ENCODE measurements around the gene COBL.
"Not testable (repeated sequence)": the region's sequence is repeated elsewhere in the genome, so short reads cannot be mapped to it uniquely, and the experiment has no call there.

The COBL gene

GRCh38 chr7:51019191-51019844 is 297.3 kb downstream of the COBL start:
- no peak for ATAC-seq

- no peak for ATAC-seq
Observed at GRCh38 chr7:51017576-51018535, 298.8 kb downstream of the COBL start.

DNA sequence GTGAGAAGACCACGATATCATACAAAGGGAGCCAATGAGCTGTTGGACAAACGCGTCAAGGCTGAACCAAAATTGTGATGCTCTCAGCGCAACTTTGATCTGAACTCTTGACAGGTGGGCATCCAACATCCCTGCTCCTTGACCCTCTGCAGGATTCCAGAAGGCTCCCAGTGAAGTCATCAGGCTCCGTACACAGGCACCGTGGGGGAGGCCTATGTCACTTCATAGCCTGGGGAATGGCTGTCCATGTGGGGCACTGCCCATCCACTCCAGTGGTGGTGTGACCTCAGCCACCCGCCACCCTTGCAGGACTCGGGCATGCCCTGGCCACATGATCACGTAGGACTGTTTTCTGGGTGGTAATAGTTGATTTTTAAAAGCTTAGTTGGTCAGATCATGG is 300.1 kb downstream of the COBL start:
- ATAC-seq = no peak

DNA sequence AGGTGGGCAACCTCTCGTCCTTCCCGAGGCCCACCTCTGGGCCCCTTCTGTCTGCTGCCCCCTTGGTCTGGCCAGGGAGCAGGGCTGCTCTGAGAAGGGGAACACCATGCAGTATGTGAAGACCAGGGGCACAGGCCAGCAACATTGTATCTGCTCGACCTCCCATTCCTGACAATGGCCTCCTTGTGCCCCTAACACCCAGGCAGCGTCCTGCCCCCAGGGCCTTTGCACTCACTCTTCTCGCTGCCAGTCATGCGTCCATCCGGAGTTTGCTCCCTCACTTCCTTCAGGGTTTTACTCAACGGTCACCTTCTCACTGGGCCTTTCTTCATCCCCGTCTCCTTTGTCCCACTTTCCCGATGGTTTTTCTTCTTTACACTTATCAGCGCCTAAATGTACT is 301.0 kb downstream of the COBL start:
- ATAC-seq = no peak

GRCh38 chr7:51014811-51015210 is 301.8 kb downstream of the COBL start:
- ATAC-seq = no peak

DNA sequence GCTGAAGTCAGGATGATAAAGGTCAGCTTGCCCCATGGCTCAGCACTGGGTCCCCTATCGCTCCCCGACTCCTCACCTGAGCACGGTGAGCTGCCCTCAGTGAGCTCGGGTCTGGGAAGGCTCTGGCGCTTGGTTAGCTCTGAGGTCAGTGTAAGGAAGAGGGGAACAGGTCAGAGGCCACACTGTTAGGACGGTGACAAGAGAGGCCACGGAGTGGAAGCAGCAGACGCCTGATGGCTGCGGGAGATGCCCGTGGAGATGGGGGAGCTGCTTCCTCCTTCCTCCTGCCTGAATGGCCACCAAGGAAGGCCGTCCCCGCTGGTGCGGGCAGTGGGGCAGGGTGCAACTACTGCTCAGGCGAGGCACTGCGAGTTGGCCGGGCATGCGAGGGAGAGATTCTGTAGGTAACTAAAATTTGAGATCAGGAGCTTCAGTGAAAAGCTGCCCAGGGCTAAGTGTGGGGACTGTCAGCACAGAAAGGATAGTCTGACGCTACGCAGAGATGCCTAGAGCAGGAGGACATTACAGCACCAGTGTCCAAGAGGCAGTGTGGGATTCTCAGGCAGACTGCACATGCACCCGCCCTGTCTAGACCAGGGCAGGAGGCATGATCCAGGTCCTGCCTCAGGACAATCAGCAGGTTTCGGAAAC is 302.6 kb downstream of the COBL start:
- no peak for ATAC-seq

DNA sequence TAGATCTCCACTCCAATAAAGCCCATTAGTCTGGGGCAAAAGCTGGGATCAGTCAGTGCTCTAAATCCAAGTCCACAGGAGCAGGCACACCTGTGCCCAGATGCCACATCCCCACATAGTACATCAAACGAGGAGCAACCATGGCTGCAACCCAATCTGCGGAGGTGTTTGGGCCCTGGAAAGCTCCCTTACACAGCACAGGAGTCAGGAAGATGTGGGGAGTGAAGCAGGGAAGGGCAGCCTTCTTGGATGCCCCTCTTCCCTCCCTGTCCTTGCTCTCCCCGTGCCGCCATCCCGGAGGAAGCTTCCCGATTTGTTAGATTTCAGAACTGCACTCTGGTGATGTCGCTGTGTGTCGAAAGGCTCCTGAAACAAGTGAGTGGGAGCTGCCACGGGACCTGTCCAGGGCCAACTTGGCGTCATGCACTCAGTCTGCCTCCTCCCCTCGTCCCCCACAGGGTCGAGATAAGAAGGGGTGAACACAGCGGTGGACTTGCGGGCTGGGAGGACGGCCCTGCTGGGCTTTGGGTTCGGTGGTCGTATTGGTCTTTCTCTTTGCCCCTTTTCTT is 303.3 kb downstream of the COBL start:
- no peak for ATAC-seq

DNA sequence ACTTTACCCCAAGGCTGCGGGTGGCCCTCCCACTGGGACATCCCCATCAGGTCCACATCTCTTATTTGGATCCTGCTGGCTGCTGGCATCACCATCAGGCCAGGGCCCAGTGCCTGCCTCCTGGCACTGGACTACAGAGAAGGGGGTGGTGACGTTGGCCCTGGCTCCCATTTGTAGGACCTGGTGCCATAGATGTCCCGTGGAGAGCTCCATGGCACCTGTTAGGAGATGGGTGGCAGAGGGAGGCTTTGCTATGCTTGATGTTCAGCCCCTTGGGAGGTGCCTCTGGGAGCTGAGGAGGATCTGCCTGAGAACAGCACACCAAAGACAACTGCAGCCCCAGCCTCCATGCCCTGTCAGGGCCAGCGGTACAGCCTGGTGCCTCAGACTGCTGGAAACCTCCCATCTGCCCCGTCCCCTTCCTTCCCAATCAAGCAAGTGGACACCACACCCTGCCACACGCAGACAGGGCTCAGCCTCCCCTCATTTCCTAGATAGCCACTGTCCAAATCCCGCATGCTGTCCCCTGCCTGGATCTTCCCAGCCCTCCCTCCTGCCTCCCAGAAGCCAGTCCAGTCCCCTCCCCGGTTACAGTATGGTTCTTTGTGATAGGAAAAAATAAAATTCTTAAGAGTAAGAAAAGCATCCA is 303.9 kb downstream of the COBL start:
- no peak for ATAC-seq

DNA sequence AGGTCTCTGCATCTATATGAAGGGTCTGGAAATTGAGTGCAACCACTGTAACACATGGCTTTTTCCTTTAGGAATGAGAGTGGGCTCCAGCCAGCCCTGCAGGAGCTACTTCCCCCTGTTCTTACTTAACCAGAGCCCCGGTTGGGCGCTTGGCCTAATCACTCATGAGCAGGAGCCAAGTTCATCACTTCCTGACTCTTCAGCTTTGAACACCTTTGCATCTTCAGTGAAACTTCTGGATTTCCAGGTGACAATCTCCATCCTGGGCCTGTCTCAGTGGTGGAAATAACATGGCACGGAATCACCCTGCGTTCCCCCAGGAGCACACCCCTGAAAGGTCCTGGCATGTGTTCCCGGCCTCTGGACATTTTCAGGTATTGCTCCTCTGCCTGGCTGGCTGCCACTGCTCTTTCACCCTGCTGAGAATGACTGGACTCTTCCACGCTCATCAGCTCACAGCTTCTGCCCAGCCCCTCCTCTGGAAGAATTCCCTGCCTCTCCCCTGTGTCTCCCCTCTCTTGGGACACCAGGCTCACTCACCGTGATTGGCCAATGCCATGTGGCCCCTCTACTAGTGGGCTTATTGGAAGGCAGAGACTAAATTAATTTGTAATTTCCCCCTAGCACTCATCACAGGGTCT is 304.8 kb downstream of the COBL start:
- ATAC-seq = no peak

DNA sequence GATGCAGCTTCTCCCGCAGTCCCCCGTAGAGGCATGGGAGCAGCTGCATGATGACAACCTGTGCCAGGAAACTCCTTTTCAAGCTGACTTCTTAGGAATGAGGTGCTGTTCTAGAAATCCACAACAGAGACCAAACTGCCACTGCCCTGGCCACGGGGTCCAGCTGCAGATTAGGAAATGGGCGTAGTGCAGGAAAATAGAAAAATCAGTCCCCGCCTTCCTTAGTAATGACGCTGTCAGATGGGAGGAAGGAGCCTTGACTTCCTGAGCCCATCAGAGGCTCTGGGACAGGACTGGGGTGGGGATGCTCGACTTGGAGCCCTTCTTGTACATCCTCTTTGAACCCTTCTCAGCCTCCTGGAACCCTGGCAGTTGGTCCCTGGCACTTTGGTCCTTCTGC is 306.1 kb downstream of the COBL start:
- no peak for ATAC-seq

- ATAC-seq = no peak
Observed at GRCh38 chr7:51009716-51010496, 306.7 kb downstream of the COBL start.

- ATAC-seq = no peak
Observed at GRCh38 chr7:51007551-51008505, 308.8 kb downstream of the COBL start.

DNA sequence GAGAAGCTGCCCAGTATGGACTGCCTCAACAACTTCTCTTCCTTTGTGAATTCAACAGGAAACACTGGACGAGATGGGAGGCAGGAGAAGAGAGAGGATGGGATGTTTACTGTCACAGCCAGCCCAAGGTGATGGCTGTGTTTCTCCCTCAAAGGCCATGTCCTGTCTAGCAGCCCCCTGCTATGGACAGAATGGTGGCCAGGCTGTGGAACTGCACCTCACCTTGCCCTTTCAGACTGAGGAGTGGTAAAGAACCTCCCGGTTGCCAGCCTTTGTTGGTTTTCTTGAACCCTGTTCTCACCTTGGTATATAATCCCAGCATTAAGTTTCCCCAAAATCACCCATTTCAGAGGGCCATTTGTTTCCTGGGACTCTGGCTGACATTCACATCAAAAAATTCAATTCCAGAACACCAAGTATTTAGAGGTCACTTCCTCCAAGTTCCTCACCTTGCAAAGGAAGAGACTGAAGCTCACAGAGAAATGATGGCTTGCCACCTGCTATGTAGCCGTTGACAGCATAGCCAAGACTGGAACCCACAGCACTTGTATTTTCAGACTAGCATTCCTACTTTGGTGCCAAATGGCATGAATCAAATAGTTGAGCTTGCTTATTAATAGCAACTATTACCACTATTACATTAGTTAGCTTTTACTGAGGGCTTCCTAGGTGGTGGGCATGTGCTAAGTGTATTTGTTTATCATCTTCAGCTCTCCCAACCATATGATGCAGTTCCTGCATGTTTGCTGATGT is 309.9 kb downstream of the COBL start:
- ATAC-seq = no peak

DNA sequence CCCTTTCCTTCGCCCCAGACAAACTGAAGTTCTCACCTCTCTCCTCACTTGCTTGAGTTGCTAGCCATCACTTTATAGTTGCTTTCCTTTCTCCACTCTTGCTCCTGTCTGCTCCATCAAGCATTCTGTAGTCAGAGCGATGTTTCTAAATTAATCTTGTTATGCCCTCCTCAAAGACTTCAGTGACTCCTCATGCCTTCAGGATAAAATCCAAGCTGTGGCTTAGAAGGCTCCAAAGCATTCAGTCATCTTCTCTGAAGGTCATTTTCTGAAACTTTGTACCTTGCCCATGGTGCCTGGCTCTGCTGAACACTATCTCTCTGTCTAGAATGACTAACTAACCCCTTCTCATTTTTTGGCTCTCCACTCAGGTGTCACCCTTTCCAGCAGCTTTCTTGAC is 311.5 kb downstream of the COBL start:
- ATAC-seq = no peak

DNA sequence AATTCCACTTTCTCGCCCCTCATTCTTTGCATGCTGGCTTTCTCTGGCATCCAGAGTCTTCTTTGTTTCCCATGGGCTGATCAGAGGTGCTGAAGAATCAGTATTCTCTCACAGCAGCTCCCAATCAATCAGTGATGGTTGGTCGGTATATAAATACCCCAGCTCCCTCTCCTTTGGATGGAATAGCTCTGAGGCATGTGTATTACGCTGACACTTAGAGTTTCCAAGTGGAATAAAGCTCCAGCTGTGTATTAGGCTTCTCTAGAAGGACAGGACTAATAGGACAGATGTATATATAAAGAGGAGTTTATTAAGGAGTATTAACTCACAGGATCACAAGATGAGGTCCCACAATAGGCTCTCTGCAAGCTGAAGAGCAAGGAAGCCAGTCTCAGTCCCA is 315.7 kb downstream of the COBL start:
- ATAC-seq = no peak

- no peak for ATAC-seq
Observed at GRCh38 chr7:50994753-50995319, 321.8 kb downstream of the COBL start.

GRCh38 chr7:50990214-50990613 is 326.4 kb downstream of the COBL start:
- not testable (repeated sequence) for ATAC-seq

GRCh38 chr7:50988988-50989387 is 327.6 kb downstream of the COBL start:
- no peak for ATAC-seq

DNA sequence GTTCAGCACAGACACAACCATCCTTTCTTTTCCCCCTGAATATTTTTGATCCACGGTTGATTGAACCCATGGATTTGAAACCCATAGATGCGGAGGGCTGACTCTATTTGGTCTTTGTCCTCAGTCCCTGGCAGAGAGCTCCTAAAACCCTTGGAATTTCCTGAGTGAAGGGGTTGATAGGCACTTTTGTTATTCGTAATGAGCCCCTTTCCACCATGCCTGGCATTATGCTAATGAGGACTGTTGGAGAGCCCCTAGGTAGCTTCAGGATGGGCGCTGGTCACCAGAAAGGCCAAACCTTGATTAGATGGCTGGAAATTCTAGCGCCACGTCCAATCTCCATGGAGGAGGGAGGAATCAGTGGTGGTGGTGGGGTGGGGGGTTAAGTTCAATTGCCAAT is 328.1 kb downstream of the COBL start:
- ATAC-seq = no peak
